Measurements from ENCODE around the gene ADAMTS12. TPM values are rescaled to one million over a fixed set of nuclear protein-coding genes. Genes with fewer than 3 reads are reported as not detected.

ADAMTS12 gene
- total RNA-seq, 1 experiment from 2014 or later: 0.05 TPM

DNA sequence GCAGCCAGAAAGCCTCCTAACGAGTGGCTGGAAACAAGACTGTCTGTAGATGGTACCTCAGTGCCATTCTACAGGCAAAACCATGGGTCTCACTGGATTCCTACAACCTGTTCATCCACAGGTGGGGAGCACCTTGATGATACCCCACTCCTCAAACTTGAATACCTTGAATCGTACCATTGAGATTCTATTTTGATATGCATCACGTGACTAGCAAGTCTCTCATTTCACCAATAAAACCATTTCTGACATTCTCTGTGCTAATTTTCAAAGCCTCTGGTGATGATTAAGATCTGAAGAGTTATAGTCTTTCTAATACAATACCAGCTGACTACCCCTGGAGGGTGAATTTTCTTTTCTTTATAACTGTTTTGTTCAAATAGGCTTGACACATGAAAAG lies 188.9 kb downstream of the ADAMTS12 start (continued):
- no peak for TF ChIP-seq ZFX (IDR thresholded peaks at IDR 0.05)
- TF ChIP-seq YY1 (IDR thresholded peaks at IDR 0.05; ENCODE audit: extremely low read depth, insufficient replicate concordance, low read depth, low read length): no peak
- TF ChIP-seq, protein P1, sequence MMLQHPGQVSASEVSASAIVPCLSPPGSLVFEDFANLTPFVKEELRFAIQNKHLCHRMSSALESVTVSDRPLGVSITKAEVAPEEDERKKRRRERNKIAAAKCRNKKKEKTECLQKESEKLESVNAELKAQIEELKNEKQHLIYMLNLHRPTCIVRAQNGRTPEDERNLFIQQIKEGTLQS (IDR thresholded peaks at IDR 0.05): no peak
- TF ChIP-seq SP1 (IDR thresholded peaks at IDR 0.05; ENCODE audit: low read depth): no peak
- no peak for TF ChIP-seq ELF1 (IDR thresholded peaks at IDR 0.05; ENCODE audit: borderline replicate concordance, low read depth)

- CTCF ChIA-PET: no interaction called here
- no peak for TF ChIP-seq MAX (IDR thresholded peaks at IDR 0.05)
- no peak for TF ChIP-seq REST (IDR thresholded peaks at IDR 0.05; ENCODE audit: low read depth)
- TF ChIP-seq CTCF (IDR thresholded peaks at IDR 0.05 in 2 of 3, conservative IDR thresholded peaks at IDR 0.05 in 1 of 3; ENCODE audit: borderline replicate concordance in 1 of 3, insufficient read depth in 1 of 3, low read depth in 2 of 3, low read length in 2 of 3): no peak
- TF ChIP-seq SP1 (IDR thresholded peaks at IDR 0.05; ENCODE audit: low read depth): no peak
- TF ChIP-seq CBX3 (IDR thresholded peaks at IDR 0.05; ENCODE audit: low read depth): no peak
- no peak for TF ChIP-seq EZH2phosphoT487 (IDR thresholded peaks at IDR 0.05; ENCODE audit: borderline replicate concordance)
- no peak for TF ChIP-seq ELF1 (IDR thresholded peaks at IDR 0.05; ENCODE audit: borderline replicate concordance, low read depth)
- no peak for TF ChIP-seq ZFX (IDR thresholded peaks at IDR 0.05)
- TF ChIP-seq FOSL1 (IDR thresholded peaks at IDR 0.05; ENCODE audit: low read depth): no peak
- no peak for TF ChIP-seq ZNF274 (IDR thresholded peaks at IDR 0.05; ENCODE audit: low read depth, low read length)
- RAD21 ChIA-PET (ENCODE audit: low non-redundant PET in 1 of 2, low total read pairs in 2 of 2, uncharacterized antibody in 2 of 2, unreplicated experiment in 2 of 2): no interaction called here
These were observed 189.8 kb downstream of the ADAMTS12 start for GRCh38 chr5:33701951-33702350.

More at GRCh38 chr5:33701951-33702350, 189.8 kb downstream of the ADAMTS12 start:
- POLR2A ChIA-PET: no interaction called here
- Histone ChIP-seq H3K4me2 (ENCODE audit: low read length) (no peak overlapping the region), H2AFZ (ENCODE audit: low read depth, low read length, poor library complexity, severe bottlenecking) (no peak overlapping the region), H3K9me2 (ENCODE audit: insufficient read depth) (no peaks in the 10 kb centered on the region), H3K9me3 (ENCODE audit: control insufficient read depth in 1 of 2, insufficient read depth in 1 of 2, low read depth in 1 of 2, low read length in 2 of 2) (no peaks in the 10 kb centered on the region), H3K4me3 (replicated peaks in 1 of 2; ENCODE audit: low read depth in 1 of 2, low read length in 2 of 2) (no peak overlapping the region), H4K20me1 (ENCODE audit: insufficient read depth) (no peaks in the 10 kb centered on the region), H3K4me1 (ENCODE audit: control insufficient read depth in 1 of 2, insufficient read depth in 2 of 2, low read length in 2 of 2) (no peaks in the 10 kb centered on the region), H3K27me3 (ENCODE audit: insufficient read depth, low read length) (no peaks in the 10 kb centered on the region; the same call in 1 of the 2 replicates), H3K36me3 (ENCODE audit: control insufficient read depth in 1 of 2, insufficient read depth in 2 of 2, low read length in 2 of 2) (no peaks in the 10 kb centered on the region), H3K79me2 (ENCODE audit: insufficient read depth, low read length) (no peaks in the 10 kb centered on the region), H3K9ac (ENCODE audit: low read length) (no peak overlapping the region), H3K27ac (ENCODE audit: low read depth, low read length) (no peak overlapping the region)
- no peak for ATAC-seq
- no TSS peak for BruUV-seq (replicated peaks)
- no peak for DNase-seq (ENCODE audit: low read depth, low spot score)
- intact Hi-C loops (cut with micrococcal nuclease): no loop called here

Data from HCT116 (cell line).